Stimulated activated CD4-positive, alpha-beta T cell treated with anti-CD3 and anti-CD28 coated beads, TNF-alpha, amount 100 ng/mL, for 48 hours (primary cell): ENCODE data around the gene RALGPS1.

Source experiments
- DNase-seq, 3 donors: peaks; one replicate each; pipeline ENCODE4 v3.0.0-alpha.2; 2020; ENCODE audit warnings: low read depth in 3 of 3

The RALGPS1 gene

GRCh38 chr9:127022913-127023660 lies 108.5 kb downstream of the RALGPS1 start:
- DNase-seq, result no peak

- no peak for DNase-seq
These were observed 110.5 kb downstream of the RALGPS1 start for GRCh38 chr9:127025042-127025441.

GRCh38 chr9:127027694-127028093 lies 113.1 kb downstream of the RALGPS1 start:
- DNase-seq, result no peak

GRCh38 chr9:127029548-127029947 lies 115.0 kb downstream of the RALGPS1 start:
- no peak for DNase-seq

- DNase-seq, result no peak
These were observed 116.5 kb downstream of the RALGPS1 start for GRCh38 chr9:127030814-127031740.

GRCh38 chr9:127032256-127032655 lies 117.7 kb downstream of the RALGPS1 start:
- DNase-seq, result no peak

GRCh38 chr9:127033061-127033460 lies 118.5 kb downstream of the RALGPS1 start:
- no peak for DNase-seq

- no peak for DNase-seq
These were observed 119.2 kb downstream of the RALGPS1 start for GRCh38 chr9:127033789-127034188.

GRCh38 chr9:127034691-127035090 lies 120.1 kb downstream of the RALGPS1 start:
- DNase-seq, result no peak

GRCh38 chr9:127035423-127035822 lies 120.8 kb downstream of the RALGPS1 start:
- DNase-seq, result no peak

- DNase-seq, result no peak
These were observed 121.4 kb downstream of the RALGPS1 start for GRCh38 chr9:127035948-127036347.

- DNase-seq, result no peak
These were observed 121.9 kb downstream of the RALGPS1 start for GRCh38 chr9:127036437-127036836.

GRCh38 chr9:127038531-127038930 lies 123.9 kb downstream of the RALGPS1 start:
- DNase-seq, result no peak

- DNase-seq, result no peak
These were observed 124.9 kb downstream of the RALGPS1 start for GRCh38 chr9:127039492-127039891.

- no peak for DNase-seq
These were observed 130.6 kb downstream of the RALGPS1 start for GRCh38 chr9:127045148-127045547.

GRCh38 chr9:127047971-127048370 lies 133.4 kb downstream of the RALGPS1 start:
- DNase-seq, result no peak

- no peak for DNase-seq
These were observed 134.5 kb downstream of the RALGPS1 start for GRCh38 chr9:127049044-127049443.

- DNase-seq, result no peak
These were observed 135.0 kb downstream of the RALGPS1 start for GRCh38 chr9:127049581-127049980.

GRCh38 chr9:127050152-127050551 lies 135.6 kb downstream of the RALGPS1 start:
- no peak for DNase-seq

GRCh38 chr9:127050591-127051001 lies 136.0 kb downstream of the RALGPS1 start:
- DNase-seq, result no peak

- DNase-seq, result no peak
These were observed 137.5 kb downstream of the RALGPS1 start for GRCh38 chr9:127051881-127052595.
